ENCODE results near the gene PFAS. TPM values are rescaled to one million over a fixed set of nuclear protein-coding genes. Genes with fewer than 3 reads are reported as not detected.
A peak's percentile ranks its signal among the peaks of the same experiment; 100 is the strongest.

The PFAS gene
- total and polyA plus RNA-seq, 2 experiments from 2014 or later, result 96.1 to 168 TPM

GRCh38 chr17:8243827-8244226, 5.3 kb upstream of the PFAS start:
- Histone ChIP-seq H3K4me2 (no peak overlapping the region), H3K79me2 (replicated peaks; ENCODE audit: insufficient read depth) (peaks cover 50% of the 10 kb centered on the region), H3K4me1 (ENCODE audit: insufficient read depth) (no peaks in the 10 kb centered on the region), H2AFZ (no peak overlapping the region), H3K4me3 (no peak overlapping the region), H3F3A (replicated peaks; ENCODE audit: low read depth) (peaks cover 16% of the 10 kb centered on the region), H4K20me1 (replicated peaks; ENCODE audit: insufficient read depth) (peaks cover 7% of the 10 kb centered on the region; the same call in 1 of the 2 replicates), H3K27me3 (ENCODE audit: insufficient read depth) (no peaks in the 10 kb centered on the region), H3K27ac (ENCODE audit: low read depth) (no peak overlapping the region), H3K9me2 (ENCODE audit: insufficient read depth) (no peaks in the 10 kb centered on the region), H3K36me3 (ENCODE audit: insufficient read depth) (peaks cover 4% of the 10 kb centered on the region; the same call in 1 of the 2 replicates)
- no peak for ATAC-seq
- Mint-ChIP-seq H3K36me3 (ENCODE audit: low read depth) (peaks cover 33% of the 10 kb centered on the region), H3K27ac (no peak overlapping the region), H3K27me3 (ENCODE audit: insufficient read depth, low read depth, poor library complexity) (peaks cover 12% of the 10 kb centered on the region), H3K9me3 (peaks cover 3% of the 10 kb centered on the region; the same call in 1 of the 3 replicates), H3K4me3 (no peak overlapping the region), H3K4me1 (no peaks in the 10 kb centered on the region)
- TF ChIP-seq, protein P1, sequence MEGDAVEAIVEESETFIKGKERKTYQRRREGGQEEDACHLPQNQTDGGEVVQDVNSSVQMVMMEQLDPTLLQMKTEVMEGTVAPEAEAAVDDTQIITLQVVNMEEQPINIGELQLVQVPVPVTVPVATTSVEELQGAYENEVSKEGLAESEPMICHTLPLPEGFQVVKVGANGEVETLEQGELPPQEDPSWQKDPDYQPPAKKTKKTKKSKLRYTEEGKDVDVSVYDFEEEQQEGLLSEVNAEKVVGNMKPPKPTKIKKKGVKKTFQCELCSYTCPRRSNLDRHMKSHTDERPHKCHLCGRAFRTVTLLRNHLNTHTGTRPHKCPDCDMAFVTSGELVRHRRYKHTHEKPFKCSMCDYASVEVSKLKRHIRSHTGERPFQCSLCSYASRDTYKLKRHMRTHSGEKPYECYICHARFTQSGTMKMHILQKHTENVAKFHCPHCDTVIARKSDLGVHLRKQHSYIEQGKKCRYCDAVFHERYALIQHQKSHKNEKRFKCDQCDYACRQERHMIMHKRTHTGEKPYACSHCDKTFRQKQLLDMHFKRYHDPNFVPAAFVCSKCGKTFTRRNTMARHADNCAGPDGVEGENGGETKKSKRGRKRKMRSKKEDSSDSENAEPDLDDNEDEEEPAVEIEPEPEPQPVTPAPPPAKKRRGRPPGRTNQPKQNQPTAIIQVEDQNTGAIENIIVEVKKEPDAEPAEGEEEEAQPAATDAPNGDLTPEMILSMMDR (conservative IDR thresholded peaks at IDR 0.05; ENCODE audit: low read depth in 2 of 2), result peak; percentile 21 to 51; a peak in 3 of 4 replicates
- TF ChIP-seq ZNF462 (CRISPR knock-in tag; IDR thresholded peaks at IDR 0.05), result no peak
- no peak for DNase-seq (ENCODE audit: low spot score)

- no peaks in the 10 kb centered on the region for H3K27me3 ChIP-seq (ENCODE audit: insufficient read depth)
- H3K4me1 ChIP-seq (ENCODE audit: insufficient read depth), result peaks cover under 1% of the 10 kb centered on the region; the same call in 1 of the 2 replicates
- H3K79me2 ChIP-seq (replicated peaks; ENCODE audit: insufficient read depth), result peaks cover 56% of the 10 kb centered on the region
- H3K4me3 Mint-ChIP-seq, result no peak overlapping the region; the same call in 2 of the 3 replicates
- no peaks in the 10 kb centered on the region for H3K9me2 ChIP-seq (ENCODE audit: insufficient read depth)
- H3F3A ChIP-seq (replicated peaks; ENCODE audit: low read depth), result peaks cover 16% of the 10 kb centered on the region
- peaks cover 18% of the 10 kb centered on the region for H3K27me3 Mint-ChIP-seq (ENCODE audit: insufficient read depth, low read depth, poor library complexity)
- no peak overlapping the region for H3K27ac Mint-ChIP-seq
- no peaks in the 10 kb centered on the region; the same call in 2 of the 3 replicates for H3K4me1 Mint-ChIP-seq
- no peak overlapping the region for H2AFZ ChIP-seq
- no peak for ATAC-seq
- peaks cover 3% of the 10 kb centered on the region; the same call in 1 of the 3 replicates for H3K9me3 Mint-ChIP-seq
- no peaks in the 10 kb centered on the region; the same call in 1 of the 2 replicates for H3K36me3 ChIP-seq (ENCODE audit: insufficient read depth)
- peaks cover 32% of the 10 kb centered on the region for H3K36me3 Mint-ChIP-seq (ENCODE audit: low read depth)
- DNase-seq (ENCODE audit: low spot score), result no peak
- H3K27ac ChIP-seq (ENCODE audit: low read depth), result no peak overlapping the region
- H3K4me2 ChIP-seq, result no peak overlapping the region
- H3K4me3 ChIP-seq, result no peak overlapping the region
- H4K20me1 ChIP-seq (replicated peaks; ENCODE audit: insufficient read depth), result peaks cover 7% of the 10 kb centered on the region; the same call in 1 of the 2 replicates
- TF ChIP-seq ZNF462 (CRISPR knock-in tag; IDR thresholded peaks at IDR 0.05), result no peak
Observed at GRCh38 chr17:8244768-8245167, 4.3 kb upstream of the PFAS start.

Data from GM23338 (cell line).